ENCODE data around the gene TIMM13.

DNA sequence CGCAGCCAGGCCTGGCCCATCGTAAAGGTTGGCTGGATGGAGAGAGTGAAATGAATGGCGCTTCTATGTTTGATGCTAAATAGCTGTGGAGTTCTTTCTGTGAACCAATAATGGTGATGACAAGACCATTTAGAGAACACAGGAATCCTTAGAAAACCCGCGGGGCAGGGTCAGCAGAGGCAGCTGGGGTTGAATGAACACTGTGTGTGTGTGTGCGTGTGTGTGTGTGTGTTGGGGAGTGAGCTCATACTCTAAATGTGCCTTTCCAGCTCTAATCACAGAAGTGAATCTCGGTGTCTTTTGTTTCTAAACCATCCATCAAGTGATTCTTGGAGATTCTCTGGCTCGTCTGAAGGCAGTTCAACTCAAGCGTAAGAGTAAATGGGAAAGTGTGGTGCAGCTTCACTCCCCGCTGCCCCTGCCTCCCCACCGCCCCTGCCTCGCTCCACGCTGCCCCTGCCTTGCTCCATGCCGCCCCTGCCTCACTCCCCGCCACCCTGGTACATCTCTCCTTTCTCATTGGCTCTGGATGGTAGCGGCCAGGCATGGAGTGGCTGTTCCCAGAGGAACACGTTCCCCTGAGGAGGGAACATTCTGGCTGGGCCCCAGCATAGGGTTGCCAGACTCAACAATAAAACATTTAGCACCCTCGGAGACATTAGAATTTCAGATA lies 46.1 kb downstream of the TIMM13 start:
- TF ChIP-seq SUZ12 (IDR thresholded peaks at IDR 0.05): no peak
- TF ChIP-seq SP1 (IDR thresholded peaks at IDR 0.05): no peak
- no peak for TF ChIP-seq ELF4 (IDR thresholded peaks at IDR 0.05)

Data from HEK293T (cell line).